ENCODE results near the gene CC2D2B. TPM values are rescaled to one million over a fixed set of nuclear protein-coding genes. Genes with fewer than 3 reads are reported as not detected.

The CC2D2B gene
- total RNA-seq, 1 experiment from 2014 or later = not detected

DNA sequence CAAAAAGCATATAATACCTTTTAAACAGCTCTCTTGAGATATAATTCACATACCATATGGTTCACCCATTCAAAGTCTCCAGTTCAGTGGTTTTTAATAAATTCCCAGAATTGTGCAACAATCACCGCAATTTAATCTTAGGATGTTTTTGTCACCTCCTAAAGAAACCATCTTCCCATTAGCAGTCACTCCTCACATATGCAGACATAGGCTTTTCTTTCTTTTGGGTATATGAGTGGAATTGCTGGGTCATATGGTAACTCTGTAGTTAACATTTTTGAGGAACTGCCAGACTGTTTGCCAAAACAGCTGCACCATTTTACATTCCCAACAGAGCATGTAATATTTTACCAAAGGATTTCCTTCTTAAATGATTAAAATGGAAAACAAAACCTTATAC is 57.0 kb downstream of the CC2D2B start:
- H3K27ac ChIP-seq (ENCODE audit: low read depth, low read length, poor library complexity, severe bottlenecking) = no peak overlapping the region
- no peaks in the 10 kb centered on the region for H3K36me3 ChIP-seq (ENCODE audit: insufficient read depth, low read length, poor library complexity, severe bottlenecking)
- TF ChIP-seq, protein P1, sequence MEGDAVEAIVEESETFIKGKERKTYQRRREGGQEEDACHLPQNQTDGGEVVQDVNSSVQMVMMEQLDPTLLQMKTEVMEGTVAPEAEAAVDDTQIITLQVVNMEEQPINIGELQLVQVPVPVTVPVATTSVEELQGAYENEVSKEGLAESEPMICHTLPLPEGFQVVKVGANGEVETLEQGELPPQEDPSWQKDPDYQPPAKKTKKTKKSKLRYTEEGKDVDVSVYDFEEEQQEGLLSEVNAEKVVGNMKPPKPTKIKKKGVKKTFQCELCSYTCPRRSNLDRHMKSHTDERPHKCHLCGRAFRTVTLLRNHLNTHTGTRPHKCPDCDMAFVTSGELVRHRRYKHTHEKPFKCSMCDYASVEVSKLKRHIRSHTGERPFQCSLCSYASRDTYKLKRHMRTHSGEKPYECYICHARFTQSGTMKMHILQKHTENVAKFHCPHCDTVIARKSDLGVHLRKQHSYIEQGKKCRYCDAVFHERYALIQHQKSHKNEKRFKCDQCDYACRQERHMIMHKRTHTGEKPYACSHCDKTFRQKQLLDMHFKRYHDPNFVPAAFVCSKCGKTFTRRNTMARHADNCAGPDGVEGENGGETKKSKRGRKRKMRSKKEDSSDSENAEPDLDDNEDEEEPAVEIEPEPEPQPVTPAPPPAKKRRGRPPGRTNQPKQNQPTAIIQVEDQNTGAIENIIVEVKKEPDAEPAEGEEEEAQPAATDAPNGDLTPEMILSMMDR (conservative IDR thresholded peaks at IDR 0.05; ENCODE audit: low read depth, low read length) = no peak
- TF ChIP-seq EZH2 (IDR thresholded peaks at IDR 0.05; ENCODE audit: borderline replicate concordance, low read depth, low read length, poor library complexity, severe bottlenecking) = no peak
- intact Hi-C loops (cut with micrococcal nuclease; ENCODE audit: unreplicated experiment) = no loop called here
- BruUV-seq (replicated peaks) = no TSS peak
- H3K27me3 ChIP-seq (replicated peaks; ENCODE audit: insufficient read depth, low read depth, low read length, poor library complexity) = peaks cover 34% of the 10 kb centered on the region
- ChIA-PET POLR2A (ENCODE audit: low non-redundant PET) (no interaction called here), CTCF (no interaction called here)
- no peaks in the 10 kb centered on the region for H3K9me3 ChIP-seq (ENCODE audit: low read depth, low read length, poor library complexity, severe bottlenecking)
- peak; percentile 26 for DNase-seq (ENCODE audit: low spot score)
- H3K4me1 ChIP-seq (ENCODE audit: insufficient read depth, low read length, poor library complexity, severe bottlenecking) = no peaks in the 10 kb centered on the region
- no peak overlapping the region for H3K4me3 ChIP-seq (ENCODE audit: low read depth, low read length, poor library complexity, severe bottlenecking)

DNA sequence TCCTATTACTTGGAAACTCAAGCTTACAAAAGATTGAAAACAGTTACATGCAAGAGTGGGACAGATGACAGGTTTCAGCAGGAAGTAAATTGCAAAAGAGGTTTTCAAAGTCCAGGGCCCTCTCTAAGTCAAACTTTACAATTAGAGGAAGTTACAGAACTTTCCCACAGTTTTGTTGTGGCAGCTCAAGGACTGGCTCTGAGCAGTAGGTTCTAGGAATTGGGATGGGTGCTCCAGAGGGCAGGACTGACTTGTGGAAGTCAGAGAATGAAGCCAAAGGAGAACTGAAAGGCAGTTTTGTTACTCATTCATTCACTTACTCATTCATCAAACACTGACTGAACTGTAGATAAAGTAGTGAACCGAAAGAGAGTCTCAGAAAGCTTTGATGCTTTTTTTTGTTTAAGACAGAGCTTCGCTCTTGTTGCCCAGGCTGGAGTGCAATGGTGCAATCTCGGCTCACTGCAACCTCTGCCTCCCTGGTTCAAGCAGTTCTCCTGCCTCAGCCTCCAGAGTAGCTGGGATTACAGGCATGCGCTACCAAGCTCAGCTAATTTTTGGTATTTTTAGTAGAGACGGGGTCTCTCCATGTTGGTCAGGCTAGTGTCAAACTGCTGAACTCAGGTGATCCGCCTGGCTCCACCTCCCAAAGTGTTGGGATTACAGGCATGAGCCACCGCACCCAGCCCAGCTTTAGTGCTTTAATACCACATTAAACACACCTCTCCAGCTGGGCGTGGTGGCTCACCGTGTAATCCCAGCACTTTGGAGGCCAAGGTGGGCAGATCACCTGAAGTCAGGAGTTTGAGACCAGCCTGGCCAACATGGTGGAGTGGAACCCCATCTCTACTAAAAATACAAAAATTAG is 68.8 kb downstream of the CC2D2B start:
- ChIA-PET POLR2A (ENCODE audit: low non-redundant PET) (no interaction called here), CTCF (no interaction called here)
- DNase-seq (ENCODE audit: low spot score) = no peak
- intact Hi-C loops (cut with micrococcal nuclease; ENCODE audit: unreplicated experiment) = no loop called here
- H3K9me3 ChIP-seq (ENCODE audit: low read depth, low read length, poor library complexity, severe bottlenecking) = no peaks in the 10 kb centered on the region
- no peaks in the 10 kb centered on the region for H3K36me3 ChIP-seq (ENCODE audit: insufficient read depth, low read length, poor library complexity, severe bottlenecking)
- H3K4me3 ChIP-seq (ENCODE audit: low read depth, low read length, poor library complexity, severe bottlenecking) = no peak overlapping the region
- no peak overlapping the region for H3K27ac ChIP-seq (ENCODE audit: low read depth, low read length, poor library complexity, severe bottlenecking)
- H3K4me1 ChIP-seq (ENCODE audit: insufficient read depth, low read length, poor library complexity, severe bottlenecking) = no peaks in the 10 kb centered on the region
- TF ChIP-seq, protein P1 (conservative IDR thresholded peaks at IDR 0.05; ENCODE audit: low read depth, low read length) = no peak
- TF ChIP-seq EZH2 (IDR thresholded peaks at IDR 0.05; ENCODE audit: borderline replicate concordance, low read depth, low read length, poor library complexity, severe bottlenecking) = no peak
- peaks cover 8% of the 10 kb centered on the region for H3K27me3 ChIP-seq (replicated peaks; ENCODE audit: insufficient read depth, low read depth, low read length, poor library complexity)
- no TSS peak for BruUV-seq (replicated peaks)

DNA sequence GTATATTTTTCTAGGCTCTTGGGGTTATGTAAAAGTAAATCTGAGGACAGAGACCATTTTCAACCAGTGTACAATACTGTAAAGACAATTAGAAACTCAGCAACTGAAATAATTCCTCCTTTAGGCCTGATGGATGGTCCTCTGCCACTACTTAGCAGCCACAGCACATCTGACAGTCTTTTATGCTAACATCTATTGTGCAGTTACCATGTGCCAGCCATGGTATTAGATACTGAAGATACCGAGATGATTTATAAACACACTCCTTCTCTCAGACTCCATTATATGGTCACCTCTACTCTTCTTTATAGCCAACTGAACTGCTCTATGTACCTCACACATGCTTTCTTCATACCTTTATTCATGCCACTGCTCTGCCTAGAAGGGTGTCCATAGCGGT is 74.4 kb downstream of the CC2D2B start:
- Histone ChIP-seq H3K4me3 (ENCODE audit: low read depth, low read length, poor library complexity, severe bottlenecking) (no peak overlapping the region), H3K27ac (ENCODE audit: low read depth, low read length, poor library complexity, severe bottlenecking) (no peak overlapping the region), H3K27me3 (replicated peaks; ENCODE audit: insufficient read depth, low read depth, low read length, poor library complexity) (peaks cover 10% of the 10 kb centered on the region), H3K4me1 (ENCODE audit: insufficient read depth, low read length, poor library complexity, severe bottlenecking) (no peaks in the 10 kb centered on the region), H3K9me3 (ENCODE audit: low read depth, low read length, poor library complexity, severe bottlenecking) (no peaks in the 10 kb centered on the region), H3K36me3 (ENCODE audit: insufficient read depth, low read length, poor library complexity, severe bottlenecking) (no peaks in the 10 kb centered on the region)
- intact Hi-C loops (cut with micrococcal nuclease; ENCODE audit: unreplicated experiment) = no loop called here
- no peak for DNase-seq (ENCODE audit: low spot score)
- POLR2A ChIA-PET (ENCODE audit: low non-redundant PET) = no interaction called here
- no TSS peak for BruUV-seq (replicated peaks)
- TF ChIP-seq, protein P1 (conservative IDR thresholded peaks at IDR 0.05; ENCODE audit: low read depth, low read length) = no peak
- TF ChIP-seq EZH2 (IDR thresholded peaks at IDR 0.05; ENCODE audit: borderline replicate concordance, low read depth, low read length, poor library complexity, severe bottlenecking) = no peak
- CTCF ChIA-PET = no interaction called here
